PFSK-1 (cell line): Measurements from ENCODE around the gene MTERF2. TPM values are rescaled to one million over a fixed set of nuclear protein-coding genes. Genes with fewer than 3 reads are reported as not detected.

Experiments
- FOXP2 ChIP-seq: optimal IDR thresholded peaks from 2 replicates; pipeline ENCODE3; 2011; ENCODE audit warnings: borderline replicate concordance, control low read depth, inconsistent platforms; ENCODE audit not compliant: insufficient read depth; ENCODE audit errors: extremely low read length, extremely low read depth
- POLR2AphosphoS5 ChIP-seq: IDR thresholded peaks from 2 replicates; pipeline ENCODE4 v1.6.1; 2012; ENCODE audit warnings: low read depth, mild to moderate bottlenecking, control low read depth, low read length, moderate library complexity
- REST ChIP-seq, 2 experiments: IDR thresholded peaks; 2 replicates each; pipeline versions ENCODE4 v1.6.1 to v1.8.0; 2011 to 2012; ENCODE audit warnings: low read depth in 2 of 2, low read length in 2 of 2, control low read depth in 1 of 2, inconsistent platforms in 1 of 2, mild to moderate bottlenecking in 1 of 2, moderate library complexity in 1 of 2; ENCODE audit not compliant: insufficient read depth in 1 of 2
- SIN3A ChIP-seq: IDR thresholded peaks from 2 replicates; pipeline ENCODE4 v1.6.1; 2012; ENCODE audit warnings: mild to moderate bottlenecking, low read length, moderate library complexity, borderline replicate concordance; ENCODE audit not compliant: insufficient read depth
- TAF1 ChIP-seq: IDR thresholded peaks from 2 replicates; pipeline ENCODE4 v1.6.1; 2012; ENCODE audit warnings: low read length, control low read depth, borderline replicate concordance; ENCODE audit not compliant: insufficient read depth
- polyA plus RNA-seq: library from polyadenylated mRNA; unstranded; fragments of >200 nt; gene quantifications from one replicate; pipeline ENCODE4 v1.2.1, GENCODE V29; 2012; ENCODE audit warnings: low read depth, missing spikeins; ENCODE audit not compliant: insufficient read length

MTERF2 gene
- 9.8 TPM for polyA plus RNA-seq

- TF ChIP-seq FOXP2, result peak; percentile 51
- TF ChIP-seq POLR2AphosphoS5, result peak; percentile 85
- peak; percentile 71; the same call in 1 of the 2 replicates for TF ChIP-seq SIN3A
- TF ChIP-seq TAF1, result peak; percentile 41; the same call in 1 of the 2 replicates
- TF ChIP-seq REST (IDR thresholded peaks at IDR 0.05; ENCODE audit: insufficient read depth in 1 of 2, low read depth in 2 of 2, low read length in 2 of 2), result no peak
Observed at GRCh38 chr12:106986625-106987389, at the start of gene MTERF2. Gene MTERF2, minus strand, starts transcription at chr12:106987146. Its CDS starts 8,432 bp downstream, at chr12:106978714.

- no peak for TF ChIP-seq REST (IDR thresholded peaks at IDR 0.05; ENCODE audit: insufficient read depth in 1 of 2, low read depth in 2 of 2, low read length in 2 of 2)
- TF ChIP-seq SIN3A, result no peak
- TF ChIP-seq TAF1, result no peak
- no peak for TF ChIP-seq POLR2AphosphoS5
- TF ChIP-seq FOXP2, result no peak
Observed at GRCh38 chr12:107035733-107036132, 48.8 kb upstream of the MTERF2 start.

- TF ChIP-seq TAF1 (no peak), SIN3A (no peak), FOXP2 (no peak), POLR2AphosphoS5 (no peak), REST (IDR thresholded peaks at IDR 0.05; ENCODE audit: insufficient read depth in 1 of 2, low read depth in 2 of 2, low read length in 2 of 2) (no peak)
Observed at GRCh38 chr12:107033758-107034739, 47.1 kb upstream of the MTERF2 start.

GRCh38 chr12:107032266-107032665, 45.3 kb upstream of the MTERF2 start:
- TF ChIP-seq SIN3A (no peak), TAF1 (no peak), REST (IDR thresholded peaks at IDR 0.05; ENCODE audit: insufficient read depth in 1 of 2, low read depth in 2 of 2, low read length in 2 of 2) (no peak), POLR2AphosphoS5 (no peak), FOXP2 (no peak)
